DMS53 treated with DMSO at 0.1 percent for 48 hours (cell line): ENCODE data around the gene COL4A1.

Experiments used
- DNase-seq: peaks from one replicate; lab custom pipeline; 2025; ENCODE audit not compliant: unreplicated experiment; lab: John Stamatoyannopoulos, UW

COL4A1 gene

DNA sequence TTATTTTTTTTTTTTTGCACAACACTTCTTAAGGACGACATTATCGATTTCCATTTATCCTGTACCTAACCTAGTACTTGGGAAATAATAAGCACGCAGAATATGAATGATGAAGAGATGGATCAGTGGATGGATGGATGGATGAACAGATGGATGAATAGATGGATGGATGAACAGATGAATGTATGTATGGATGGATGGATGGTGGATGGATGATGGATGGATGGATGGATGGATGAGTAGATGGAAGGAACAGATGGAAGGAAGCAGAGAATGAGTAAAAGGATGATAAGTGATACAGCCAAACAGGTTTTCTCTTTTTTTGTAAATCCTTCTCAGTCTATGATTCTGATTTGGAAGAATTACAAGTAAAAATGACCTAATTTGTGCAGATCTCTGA is 166.9 kb downstream of the COL4A1 start:
- DNase-seq, result no peak

DNA sequence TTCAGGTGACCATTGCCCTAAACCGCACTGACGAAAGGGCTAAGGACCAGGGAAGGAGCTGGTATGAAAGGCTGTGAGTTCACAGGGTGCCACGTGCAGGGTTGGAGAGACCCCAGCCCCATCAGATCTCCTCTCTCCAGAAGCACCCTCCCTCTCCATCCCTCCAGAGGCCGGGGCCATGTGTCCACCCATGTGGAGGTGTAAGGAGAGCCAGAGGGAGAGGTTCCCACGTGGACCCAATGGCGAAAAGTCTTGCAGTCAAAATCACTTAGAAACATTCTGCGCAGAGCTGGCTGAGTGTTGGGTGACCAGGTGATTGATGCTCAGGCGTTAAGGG is 168.3 kb downstream of the COL4A1 start:
- no peak for DNase-seq

DNA sequence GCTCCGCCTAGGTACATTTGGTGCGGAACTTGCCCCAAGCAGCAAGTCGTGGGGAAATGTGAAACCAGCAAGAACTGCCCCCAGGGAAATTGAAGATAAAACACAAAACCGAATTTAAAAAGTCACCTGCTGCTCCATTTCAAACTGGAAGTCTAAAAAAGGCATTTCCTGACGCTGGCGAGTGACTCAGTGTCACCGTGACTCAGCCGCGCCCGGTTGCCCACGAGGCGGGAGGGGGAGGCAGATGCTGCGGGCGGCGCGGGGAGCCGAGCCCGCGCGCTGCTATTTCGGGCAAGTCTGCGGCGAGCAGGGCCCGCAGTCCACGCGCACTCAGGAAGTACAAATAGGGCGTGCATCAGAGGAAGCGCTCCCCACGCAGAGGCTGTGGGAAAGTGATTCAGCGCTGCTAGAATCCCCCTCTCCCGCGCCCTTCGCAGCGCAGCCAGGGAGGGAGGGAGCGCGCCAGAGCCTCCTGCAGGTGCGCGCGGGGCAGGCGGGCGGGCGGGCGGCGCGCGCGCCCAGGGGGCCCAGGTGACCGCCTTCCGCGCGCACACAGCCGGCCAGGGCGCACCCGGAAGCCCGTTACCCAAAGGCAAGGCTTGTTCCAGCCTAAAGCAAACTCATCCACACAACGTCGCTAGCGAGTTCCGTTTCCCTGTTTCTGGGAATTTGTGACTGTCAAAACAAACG is 168.8 kb downstream of the COL4A1 start:
- peak; percentile 28 for DNase-seq

DNA sequence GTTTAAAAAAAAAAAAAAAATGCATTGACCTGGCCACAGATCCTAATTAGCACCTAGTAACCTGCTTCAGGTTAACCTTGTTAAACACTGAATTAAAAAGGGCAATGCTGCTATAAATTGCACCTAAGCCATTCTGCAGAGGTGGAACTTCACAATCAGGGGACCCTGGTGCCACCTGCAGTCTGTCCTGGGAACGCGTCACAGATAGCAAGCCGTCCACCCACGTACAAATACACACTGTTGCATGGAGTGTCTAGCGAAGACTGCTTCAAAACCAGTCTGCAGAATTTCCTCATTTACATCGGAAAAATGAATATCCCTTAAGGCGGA is 169.3 kb downstream of the COL4A1 start:
- DNase-seq, result peak; percentile 57

DNA sequence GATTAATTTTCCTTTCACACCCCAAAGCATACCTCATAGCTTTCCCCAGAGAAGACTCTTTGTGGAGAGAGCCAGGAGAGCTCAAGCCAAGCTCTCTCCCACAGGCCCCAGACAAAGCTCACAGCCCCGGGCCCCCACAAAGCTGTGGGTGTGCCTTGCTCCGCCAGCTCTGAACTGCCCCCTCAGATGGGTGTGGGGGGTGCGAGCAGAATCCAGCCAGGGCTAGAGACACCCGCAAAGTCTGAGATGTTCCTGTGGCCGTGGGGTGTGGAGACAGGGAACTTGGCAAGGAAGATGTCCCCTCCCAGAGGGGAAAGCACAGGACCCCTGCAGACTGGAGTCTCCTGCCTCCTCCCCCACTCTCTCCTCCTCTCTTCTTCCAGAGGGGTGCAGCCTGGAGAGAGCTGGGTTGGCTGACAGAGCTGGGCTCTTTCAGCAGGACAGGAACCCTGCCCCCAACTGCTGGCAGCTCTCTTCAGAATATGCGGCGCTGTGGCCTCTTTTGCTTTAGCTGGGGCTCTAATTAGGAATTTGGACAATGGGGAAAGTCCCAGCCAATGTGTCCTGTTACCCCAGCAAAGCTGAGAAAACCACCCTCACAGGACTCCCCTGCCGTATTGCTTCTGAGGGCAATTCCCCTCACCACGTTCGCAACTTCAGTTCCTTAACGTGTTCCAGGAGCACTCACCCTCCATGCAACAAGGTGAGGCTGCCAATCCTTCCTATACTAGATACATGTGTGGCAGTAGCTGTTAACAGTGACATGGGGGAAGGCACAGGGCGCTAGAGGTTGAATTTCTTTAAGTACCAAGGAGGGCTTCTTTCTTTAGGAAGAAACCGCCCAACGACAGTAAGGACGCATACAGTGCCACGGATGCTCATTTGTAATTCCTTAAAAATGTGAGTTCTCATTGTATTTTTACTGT is 170.0 kb downstream of the COL4A1 start:
- DNase-seq, result no peak

DNA sequence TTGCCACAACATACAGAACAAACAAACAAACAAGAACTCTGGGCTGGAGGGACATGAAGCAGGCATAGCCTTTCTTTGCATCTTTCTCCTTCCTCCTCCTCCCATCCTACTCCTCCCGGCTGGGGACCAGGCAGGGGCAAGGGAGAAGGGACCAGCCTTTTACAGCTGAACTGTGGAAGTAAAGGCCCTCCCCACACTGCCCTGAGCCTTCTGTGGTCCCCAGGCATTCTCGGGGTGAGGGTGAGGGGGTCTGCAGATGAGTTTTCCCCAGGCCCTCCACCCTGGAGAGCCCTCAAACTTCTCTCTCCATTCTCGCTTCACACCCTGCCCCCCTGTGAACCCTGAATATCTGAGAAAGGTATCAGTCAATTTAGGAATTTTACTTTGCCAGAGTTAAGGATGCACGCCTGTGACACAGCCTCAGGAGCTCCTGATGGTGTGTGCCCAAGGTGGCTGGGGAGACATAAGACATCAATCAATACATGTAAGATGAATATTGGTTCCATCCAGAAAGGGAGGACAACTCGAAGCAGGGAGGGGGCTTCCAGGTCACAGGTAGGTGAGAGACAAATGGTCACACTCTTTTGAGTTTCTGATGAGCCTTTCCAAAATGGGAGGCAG is 170.9 kb downstream of the COL4A1 start:
- DNase-seq, result no peak

DNA sequence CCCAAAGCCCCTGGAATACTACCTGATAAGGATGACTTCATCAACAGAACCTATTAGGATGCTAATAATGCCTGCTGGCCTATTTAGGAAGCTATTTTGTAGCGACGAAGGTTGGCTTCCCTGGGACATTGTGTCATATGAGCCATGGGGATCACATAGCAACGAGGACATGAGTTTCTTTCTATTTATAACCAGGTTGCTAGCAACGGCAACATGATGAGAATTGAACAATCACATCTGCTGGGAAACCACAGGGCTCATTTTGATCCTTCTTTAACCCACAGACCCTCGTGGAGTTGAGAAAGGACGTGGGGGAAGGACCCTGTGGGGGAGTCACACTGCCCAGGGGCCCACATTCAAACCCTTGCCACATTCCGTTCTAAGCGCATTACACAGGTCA is 172.2 kb downstream of the COL4A1 start:
- no peak for DNase-seq

DNA sequence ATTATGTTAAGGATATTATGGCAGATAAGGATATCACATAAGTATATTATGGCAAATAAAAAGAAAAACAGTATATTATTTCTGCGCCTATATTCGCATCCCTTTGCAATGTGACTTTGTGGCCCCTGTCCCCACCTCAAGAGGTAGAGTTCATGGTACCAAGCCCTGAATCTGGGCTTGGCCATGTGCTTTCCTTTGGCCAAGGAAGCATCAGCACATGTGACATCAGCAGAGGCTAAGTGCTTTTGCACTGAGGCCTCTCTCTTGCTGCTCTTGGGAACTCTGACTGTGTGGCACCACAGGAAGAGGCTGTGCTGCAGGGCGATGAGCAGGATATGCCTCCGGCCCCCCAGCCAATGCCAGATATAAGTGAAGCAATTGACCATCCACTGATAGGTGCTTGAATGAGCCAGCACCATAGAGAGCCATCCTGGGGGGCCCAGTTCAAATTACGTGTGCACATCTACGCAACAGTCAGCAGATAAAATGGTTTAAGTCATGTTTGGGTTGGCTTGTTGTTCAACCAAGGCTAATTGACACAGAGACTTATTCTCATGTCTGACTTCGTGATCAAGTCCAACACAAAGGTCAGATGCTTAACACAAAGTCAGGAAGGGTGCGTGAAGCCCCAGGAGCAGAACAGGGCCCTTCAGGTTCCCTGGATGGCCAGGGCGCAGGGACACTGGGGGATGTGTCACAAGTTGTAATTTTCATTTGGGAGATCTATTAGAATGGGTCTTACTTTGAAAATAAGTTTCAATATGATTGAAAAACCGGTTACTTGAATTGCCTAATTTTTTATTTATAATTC is 173.3 kb downstream of the COL4A1 start:
- no peak for DNase-seq

DNA sequence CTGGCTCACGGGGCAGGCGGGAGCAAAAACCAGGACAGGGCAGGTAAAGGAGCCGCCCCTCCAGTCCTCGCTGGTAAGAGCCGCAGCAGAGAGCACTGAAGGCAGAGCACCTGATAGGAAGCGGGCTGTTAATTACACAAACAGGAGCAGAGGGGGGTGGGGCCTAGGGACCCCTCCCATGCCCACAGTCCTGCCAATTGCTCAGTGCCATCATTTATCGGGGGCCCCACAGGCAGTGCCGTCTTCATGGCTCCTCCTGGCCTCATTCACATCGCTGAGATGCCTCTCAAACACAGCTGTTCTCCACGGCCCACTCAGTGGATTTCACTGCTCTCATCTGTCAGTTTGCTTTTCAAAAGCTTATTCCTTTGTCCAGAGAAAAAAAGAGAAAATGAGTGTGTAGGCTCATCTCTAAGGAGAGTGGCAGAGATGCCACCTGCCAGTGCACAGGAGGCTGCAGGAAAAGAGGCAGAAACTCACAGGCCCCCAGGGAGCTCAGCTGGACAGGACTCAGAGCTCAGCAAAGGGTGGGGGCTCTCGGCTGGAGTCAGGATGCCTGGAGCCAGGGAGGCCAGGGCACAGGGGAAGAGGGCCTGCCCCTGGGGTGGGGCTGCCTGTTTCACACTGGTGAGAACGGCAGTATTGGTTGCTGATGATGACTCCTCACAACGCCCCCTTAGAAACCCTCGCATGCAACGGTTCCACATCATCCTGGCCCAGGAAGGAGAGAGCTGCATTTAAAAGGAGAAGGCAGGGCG is 174.6 kb downstream of the COL4A1 start:
- no peak for DNase-seq

DNA sequence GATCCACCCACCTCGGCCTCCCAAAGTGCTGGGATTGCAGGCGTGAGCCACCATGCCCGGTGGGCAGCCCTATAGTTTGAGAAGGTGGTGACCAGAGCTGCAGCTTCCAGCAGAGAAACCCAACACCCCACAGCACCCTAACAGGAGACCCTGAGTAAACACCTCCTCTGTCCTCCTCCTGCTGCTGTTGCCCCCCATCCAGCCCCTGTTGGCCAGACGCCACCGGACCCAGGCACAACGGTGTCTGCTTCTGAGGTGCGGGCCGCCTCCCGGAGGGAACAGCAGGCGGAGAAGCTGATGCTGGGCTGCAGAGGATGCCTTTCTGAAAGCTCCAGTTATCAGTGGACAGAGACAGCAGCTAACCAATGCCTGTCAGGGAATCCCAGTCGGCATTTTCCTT is 175.5 kb downstream of the COL4A1 start:
- DNase-seq, result no peak

DNA sequence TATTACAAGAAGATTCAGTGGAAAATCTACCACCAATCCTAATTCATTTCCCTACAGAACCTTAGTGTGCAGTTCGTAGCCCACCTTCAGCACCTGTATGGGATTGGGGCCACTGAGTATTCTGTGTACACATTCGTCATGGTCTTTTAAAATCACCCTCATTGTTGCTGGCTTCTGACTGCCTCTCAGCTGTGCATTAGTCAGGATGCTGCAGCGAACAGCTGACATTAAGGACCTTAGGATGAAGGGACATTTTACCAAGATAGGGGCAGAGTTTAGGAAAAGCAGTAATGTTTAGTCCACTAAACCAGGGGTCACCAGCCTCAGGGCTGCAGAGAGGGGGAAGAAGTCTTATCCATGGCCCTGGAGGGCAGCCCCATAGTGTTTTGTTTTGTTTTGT is 176.5 kb downstream of the COL4A1 start:
- DNase-seq, result no peak

DNA sequence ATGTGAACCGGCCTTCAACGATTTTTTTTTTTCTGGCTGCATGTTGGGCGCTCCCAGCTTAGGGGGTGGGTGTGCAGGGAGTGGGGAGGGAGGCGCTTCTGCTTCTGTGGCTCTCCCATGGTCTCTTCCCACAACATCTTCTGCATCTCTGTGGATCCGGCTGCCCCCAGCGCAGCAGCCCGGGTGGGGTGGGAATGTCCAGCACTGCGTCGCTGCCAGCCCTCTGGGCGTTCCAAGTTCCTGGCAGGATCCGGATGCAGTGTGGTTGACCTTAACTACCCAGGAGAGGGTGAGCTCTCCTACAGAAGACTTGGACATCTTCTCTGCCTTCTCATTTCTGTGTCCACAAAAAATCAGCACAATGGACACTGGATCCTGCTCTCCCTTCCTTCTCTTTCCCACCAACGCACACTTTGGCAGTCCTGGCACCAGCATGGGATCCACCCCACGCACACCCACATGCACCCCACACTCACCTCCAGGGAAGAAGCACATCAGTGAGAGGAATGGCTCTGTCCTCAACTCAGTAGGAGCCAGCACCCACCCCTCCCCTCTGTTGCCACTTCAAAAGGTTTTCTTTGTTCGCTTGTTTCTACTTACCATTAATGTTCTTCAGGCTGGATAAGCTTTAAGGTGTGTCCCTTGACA is 177.3 kb downstream of the COL4A1 start:
- DNase-seq, result no peak

DNA sequence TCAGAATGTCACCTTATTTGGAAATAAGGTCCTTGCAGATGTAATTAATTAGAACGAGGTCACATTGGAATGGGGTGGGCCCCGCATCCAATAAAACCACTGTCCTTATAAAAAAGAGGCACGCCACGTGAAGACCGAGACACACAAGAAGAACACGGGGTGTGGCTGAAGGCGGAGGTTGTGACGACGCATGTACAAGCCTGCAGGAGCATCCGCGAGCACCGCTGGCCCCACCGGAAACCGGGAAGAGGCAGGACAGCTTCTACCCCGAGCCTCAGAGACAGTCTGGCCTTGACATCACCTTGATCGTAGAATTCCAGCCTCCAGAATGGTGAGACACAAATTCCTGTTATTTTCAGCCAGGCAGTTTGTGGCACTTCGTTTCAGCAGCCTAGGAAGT is 177.9 kb downstream of the COL4A1 start:
- DNase-seq, result no peak

DNA sequence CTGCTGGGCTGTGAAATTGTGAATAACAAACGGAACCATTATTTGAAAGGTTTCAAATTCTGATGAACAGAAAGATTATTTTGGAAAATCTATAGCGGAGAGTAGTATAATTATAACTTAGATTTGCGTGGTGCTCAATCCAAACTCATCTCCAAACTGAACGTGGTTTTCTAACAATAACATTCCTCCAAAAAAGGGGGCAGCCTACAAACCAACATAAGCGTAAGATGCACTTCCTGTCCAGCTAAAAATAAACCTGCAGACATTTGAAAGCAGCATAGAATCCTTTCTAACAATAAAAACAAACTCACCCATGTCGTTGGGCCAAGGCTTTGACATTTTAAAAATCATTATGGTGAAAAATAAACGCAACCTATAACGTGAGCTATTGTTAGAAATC is 178.4 kb downstream of the COL4A1 start:
- no peak for DNase-seq

DNA sequence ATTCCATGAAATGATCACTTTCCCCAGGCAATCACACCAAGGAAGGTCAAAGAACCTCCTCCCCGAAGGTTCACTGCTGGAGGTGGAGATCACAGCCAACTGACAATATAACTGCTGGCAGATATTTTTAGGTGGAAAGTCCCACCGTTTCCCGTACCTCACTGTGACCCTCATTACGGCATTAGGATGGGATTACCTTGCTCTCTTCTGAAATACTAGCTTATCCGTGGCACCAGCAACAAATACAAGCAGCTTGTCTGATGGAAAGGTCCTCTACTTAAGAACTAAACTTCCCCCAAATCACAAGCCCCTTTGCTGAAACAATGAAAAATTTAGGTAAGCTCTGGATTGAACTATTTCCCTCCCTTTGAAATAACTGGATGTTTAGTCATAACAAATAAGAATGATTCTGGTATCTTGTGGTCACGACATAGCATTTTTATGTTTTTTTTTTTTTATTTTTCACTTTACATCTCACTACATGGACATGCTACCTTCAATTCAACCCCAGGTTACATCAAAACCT is 178.9 kb downstream of the COL4A1 start:
- no peak for DNase-seq

DNA sequence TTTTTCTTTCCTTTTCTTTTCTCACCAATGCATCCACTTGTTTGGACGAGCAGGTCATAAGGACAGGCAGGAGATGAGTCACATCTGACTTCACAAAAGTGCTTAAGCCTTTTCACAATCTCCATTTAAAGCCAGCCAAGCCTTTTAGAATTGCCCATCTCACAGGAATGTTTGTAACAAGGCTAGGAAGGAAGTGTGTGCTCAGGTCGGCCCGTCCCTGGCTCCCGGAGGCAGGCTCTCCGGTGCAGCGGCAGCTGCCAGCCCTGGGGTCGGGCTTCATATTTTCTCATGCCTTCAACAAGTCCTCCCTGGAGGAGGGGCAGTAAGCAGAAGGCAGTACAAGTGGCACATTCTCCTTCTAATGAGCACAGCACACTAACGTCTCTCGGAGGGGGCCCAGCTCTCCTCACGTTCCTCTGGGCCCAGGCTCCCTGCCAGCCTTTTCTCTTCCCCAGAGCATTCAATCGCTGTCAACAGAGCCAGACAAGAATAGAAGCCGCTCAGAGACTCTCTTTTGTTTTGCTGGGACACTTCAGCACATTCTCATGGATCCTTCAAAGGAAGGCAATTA is 180.5 kb downstream of the COL4A1 start:
- DNase-seq, result no peak

DNA sequence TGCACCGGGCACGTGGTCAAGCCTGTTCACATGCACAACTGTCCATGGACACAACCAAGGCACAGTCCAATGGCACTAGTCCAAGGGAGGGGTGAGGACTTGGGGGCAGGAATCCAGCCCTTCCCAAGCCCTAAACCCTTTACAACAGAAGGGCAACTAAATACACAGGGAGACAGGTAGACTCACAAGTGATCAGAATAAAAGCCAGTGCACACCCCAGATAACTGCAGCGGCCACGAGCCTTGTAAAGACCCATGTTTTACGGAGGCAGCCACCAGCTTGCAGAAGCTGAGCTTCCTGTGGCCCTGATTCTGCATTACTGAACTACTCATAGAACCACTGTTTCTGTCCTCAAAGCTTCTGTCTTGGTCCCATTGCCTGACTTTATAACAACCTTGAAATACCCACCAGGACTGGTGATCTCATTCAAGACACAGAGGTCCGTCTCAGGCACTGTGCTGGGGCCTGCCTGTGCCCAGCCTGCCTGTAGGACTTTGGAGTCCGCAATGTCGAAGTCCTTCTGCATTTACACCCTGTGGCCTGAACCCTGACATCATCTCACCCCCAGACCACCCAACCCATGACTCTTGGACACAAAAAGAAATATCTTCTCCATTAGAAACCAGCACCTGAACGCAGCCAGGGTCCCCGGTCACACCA is 181.2 kb downstream of the COL4A1 start:
- no peak for DNase-seq

DNA sequence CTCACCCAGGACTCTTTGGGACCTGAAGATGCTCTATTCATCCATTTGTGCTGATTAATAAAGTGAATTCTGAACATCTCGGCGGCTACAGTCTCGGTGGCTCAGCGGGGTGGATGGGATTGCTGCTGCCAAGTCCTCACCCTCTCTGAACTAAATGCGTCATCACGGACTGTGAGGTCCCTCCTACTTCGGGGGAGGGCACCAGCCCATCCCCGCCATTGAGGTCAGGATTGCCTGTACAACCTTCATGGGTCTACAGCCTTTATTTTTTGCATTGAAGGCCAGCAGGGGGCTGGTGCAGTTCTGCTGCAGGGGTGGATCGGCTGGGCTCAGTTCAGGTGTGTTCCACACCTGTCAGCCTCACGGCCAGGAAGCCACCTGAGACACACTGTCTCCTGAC is 181.8 kb downstream of the COL4A1 start:
- DNase-seq, result no peak
